Stimulated activated CD4-positive, alpha-beta T cell treated with anti-CD3 and anti-CD28 coated beads, Interleukin-15, amount 100 ng/mL, for 24 hours (primary cell): ENCODE results near the gene CPZ.

Experiments used
- DNase-seq: peaks from one replicate; pipeline ENCODE4 v3.0.0-alpha.2; 2020

Gene CPZ

GRCh38 chr4:8596891-8597290, 4.3 kb downstream of the CPZ start:
- no peak for DNase-seq

- DNase-seq: no peak
These were observed 4.8 kb downstream of the CPZ start for GRCh38 chr4:8597319-8597718.

GRCh38 chr4:8597791-8598190, 5.2 kb downstream of the CPZ start:
- DNase-seq: no peak

GRCh38 chr4:8598391-8599090, 6.0 kb downstream of the CPZ start:
- DNase-seq: no peak

DNA sequence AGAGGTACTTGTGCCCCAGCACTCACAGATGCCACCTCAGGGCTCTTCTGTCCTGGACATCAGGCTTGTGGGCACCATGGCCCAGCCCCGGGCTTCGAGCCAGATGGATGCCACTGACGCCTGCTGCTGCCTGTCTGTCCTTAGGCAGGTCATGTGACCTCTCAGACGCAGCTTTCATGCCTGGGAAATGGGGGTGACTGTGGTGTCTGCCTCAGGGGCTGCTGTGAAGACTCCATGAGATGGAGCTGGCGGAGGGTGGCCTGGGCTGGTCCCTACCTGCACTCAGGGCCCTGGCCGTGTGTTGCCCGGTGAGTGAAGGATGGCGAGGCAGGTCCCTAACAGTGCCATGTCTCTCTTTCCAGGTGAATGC, 6.5 kb downstream of the CPZ start:
- DNase-seq: no peak

DNA sequence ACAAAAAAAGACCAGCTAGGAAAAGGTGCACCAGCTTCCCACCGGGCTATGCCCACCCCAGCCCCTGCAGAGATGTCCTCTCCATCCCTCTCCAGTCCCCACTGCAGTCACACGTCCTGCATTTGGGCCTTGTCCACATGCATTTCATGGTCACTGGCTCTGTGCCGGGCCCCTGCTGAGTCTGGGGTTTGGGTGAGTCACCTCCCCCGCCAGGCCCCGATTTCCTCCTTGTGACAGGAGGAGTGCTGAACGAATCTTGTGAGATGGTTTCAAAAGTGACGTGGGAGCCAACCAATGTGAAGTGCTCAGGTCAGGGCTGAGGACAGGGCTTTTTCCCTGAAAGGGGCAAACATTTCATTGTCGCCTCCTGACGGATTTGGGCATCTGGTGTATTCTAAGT, 7.1 kb downstream of the CPZ start:
- no peak for DNase-seq

DNA sequence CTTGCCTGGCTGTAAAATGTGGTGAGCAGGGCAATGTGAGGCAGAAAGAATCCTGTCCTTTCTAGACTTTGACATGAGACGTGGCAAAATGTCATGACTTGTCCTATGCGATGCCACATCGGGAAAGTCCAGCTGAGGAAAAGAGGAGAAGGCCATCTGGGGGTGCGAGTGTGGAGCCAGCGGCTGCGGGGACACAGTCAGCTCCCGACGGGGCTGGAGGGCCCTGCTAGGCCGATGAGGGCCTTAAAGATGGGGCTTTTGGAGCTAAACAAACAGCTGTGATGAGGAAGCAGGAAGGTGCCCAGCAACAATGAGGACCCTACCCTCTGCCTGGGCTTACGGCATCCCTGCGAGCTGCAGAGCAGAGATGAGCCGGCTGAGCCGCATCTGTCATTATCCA, 7.7 kb downstream of the CPZ start:
- DNase-seq: no peak

DNA sequence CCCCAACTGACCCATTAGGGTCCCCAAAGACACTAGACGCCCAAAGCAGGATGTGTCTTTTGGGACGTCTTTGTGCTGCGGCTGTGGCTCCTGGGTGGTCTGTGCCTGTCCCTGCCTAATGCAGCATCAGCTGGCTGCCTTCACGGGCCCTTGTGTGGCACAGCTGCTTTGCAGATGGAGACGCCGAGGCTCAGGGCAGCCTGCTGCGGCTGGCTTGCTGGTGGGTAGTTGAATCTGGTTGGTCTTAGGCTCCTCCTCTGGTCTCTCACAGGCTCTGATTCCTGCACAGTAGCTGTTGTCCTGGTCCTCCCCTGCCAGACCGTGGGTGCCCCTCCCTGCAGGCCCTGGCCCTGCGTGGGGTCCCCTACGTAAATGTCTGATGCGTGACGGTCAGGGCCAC, 8.1 kb downstream of the CPZ start:
- DNase-seq: no peak

GRCh38 chr4:8601086-8601485, 8.5 kb downstream of the CPZ start:
- no peak for DNase-seq

- no peak for DNase-seq
These were observed 9.0 kb downstream of the CPZ start for GRCh38 chr4:8601556-8601955.

GRCh38 chr4:8602686-8603430, 10.3 kb downstream of the CPZ start:
- DNase-seq: no peak

DNA sequence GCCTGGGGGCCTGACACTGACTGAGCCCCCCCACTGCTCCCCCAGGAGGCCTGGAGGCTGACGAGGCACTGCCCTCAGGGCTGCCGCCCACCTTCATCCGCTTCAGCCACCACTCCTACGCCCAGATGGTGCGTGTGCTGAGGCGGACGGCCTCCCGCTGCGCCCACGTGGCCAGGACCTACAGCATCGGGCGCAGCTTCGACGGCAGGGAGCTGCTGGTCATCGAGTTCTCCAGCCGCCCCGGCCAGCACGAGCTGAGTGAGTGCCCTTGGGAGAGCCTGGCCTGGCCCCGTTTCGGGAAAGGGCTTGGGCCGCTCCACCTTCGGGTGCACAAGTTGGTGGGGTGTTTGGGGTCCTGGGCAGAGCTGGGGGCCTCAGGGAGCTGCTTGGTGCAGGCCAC, 11.4 kb downstream of the CPZ start:
- DNase-seq: no peak

DNA sequence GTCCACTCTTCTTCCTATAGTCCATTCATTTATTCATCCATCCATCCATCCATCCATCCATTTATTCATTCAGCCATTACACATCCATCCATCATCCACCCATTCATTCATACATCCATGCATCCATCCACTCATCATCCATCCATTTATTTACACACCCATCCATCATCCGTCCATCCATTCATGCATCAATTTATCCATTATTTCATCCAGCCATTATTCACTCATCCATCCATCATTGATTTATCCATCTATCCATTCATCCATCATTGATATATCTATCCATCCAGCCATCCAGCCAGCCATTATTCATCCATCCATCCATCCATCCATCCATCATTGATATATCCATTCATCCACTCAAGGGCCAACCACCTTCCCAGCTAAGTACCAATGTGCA, 12.7 kb downstream of the CPZ start:
- no peak for DNase-seq

- no peak for DNase-seq
These were observed 13.9 kb downstream of the CPZ start for GRCh38 chr4:8606476-8606875.

- no peak for DNase-seq
These were observed 14.4 kb downstream of the CPZ start for GRCh38 chr4:8606966-8607365.

DNA sequence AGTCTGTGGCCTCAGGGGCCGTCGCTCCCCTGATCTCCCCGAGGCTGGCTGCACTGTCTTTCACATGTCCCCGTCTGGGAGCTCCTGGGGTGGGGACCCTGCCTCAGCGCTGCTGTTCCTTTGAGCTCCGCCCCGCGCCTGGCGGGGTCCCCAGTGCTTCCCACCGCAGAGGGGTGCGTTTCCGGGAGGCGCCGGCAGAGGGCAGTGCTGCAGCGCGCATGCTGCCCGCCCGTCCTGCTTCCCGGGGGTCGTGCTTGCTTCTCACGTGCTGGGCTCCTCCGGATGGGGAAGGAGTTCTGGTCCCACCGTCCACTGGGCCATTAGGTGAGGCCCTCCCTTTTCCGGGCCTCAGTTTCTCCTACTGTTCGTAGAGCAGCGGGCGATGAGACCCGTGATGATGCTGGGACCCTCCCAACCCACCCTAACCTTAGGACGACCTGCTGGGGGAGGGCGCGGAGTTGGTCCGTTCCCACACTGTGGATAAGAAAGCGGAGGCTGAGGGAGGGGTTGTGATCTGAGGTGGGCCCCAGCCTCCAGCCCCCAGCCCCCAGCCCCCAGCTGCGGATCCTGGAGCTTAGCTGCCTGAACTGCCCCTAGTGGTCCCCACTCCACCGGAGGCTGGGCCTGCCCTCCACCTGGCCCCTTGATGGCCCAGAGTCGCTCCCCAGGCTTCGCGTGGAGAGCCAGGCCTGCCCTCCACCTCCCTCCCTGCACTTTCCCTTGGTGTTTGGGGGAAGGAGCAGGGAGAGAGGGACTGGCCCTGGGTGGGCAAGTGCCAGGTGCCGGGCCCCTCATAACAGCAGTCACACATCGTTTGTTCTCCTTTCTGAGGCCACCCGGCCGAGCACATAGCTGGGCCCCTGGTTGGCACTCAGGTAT, 15.3 kb downstream of the CPZ start:
- DNase-seq: peak; percentile 65

DNA sequence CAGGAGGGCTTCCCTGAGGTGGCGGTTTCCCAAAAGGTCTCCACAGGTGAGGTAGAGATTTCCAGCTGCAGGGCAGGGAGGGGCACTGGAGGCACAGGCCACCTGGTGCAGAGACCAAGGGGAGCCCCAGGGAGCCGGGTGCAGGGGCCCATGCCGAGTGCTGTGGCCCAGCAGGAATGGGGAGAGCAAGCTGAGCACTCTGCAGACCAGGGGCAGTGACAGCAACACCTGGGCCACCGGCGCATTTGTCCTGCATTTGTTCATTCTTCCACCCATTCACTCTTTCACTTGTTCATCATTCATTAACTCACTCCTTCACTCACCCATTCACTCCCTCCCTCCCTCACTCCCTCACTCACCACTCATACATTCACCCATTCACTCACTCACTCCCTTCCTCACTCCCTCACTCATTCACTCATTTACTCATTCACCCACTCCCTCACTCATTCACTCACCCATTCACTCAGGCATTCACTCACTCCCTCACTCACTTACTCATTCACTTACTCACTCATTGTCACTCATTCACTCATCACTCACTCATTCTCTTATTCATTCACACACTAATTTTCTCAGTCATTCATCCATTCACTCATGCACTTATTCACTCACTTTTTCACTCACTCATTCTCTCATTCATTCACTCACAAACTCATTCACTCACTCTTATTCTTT, 16.3 kb downstream of the CPZ start:
- no peak for DNase-seq

DNA sequence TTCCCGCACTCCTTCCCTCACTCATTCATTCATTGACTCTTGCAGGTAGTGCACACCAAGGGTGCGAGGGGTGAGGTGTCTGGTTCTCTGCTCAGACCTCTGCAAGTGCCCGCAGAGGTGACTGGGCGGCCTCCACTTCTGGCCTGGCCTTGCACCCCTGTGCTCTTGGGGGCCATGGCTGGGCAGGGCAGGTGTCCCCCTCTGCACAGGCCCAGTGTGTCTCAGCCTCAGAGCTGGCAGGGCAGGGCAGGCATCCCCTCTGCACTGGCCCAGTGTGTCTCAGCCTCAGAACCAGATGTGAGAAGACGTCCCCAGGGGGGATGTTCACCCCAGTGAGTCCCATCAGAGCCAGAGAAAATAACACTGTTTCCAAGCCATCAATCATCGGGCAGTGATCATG, 16.8 kb downstream of the CPZ start:
- DNase-seq: no peak

DNA sequence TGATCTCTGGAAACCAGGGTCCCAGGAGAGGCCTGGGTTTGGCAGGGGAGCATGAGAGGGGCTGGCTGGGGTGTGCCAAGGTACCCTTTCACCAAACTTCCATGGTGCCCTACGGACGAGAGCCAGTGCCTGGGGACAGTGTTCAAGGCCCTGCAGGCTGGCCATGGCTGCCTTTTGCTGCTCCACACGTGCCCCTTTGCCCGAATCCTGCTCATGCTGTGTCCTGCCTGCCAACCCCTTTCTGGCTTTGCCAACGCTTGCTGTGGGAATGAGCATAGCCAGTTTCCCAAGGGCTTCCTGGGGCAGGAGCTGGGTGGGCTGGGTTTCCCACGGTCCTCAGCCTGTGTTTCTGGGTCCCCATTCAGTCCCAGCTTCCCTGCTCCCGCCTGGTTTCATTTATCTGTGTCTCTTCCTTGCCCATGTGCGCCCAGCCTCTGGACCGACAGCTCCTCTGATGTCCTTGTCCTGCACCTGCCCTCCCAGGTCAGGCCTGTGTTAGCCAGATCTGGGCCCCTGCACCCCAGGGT, 17.3 kb downstream of the CPZ start:
- DNase-seq: no peak

- no peak for DNase-seq
These were observed 18.5 kb downstream of the CPZ start for GRCh38 chr4:8610858-8611616.

- no peak for DNase-seq
These were observed 20.1 kb downstream of the CPZ start for GRCh38 chr4:8612646-8613045.
